ENCODE measurements around the gene UNC13B.
"Not testable (repeated sequence)": the region's sequence is repeated elsewhere in the genome, so short reads cannot be mapped to it uniquely, and the experiment has no call there.

UNC13B gene

GRCh38 chr9:35136866-35137265, 24.9 kb upstream of the UNC13B start:
- Histone ChIP-seq H3K36me3 (ENCODE audit: insufficient read depth, low read length) (no peaks in the 10 kb centered on the region), H3K4me1 (ENCODE audit: control insufficient read depth, insufficient read depth, low read length, unreplicated experiment) (no peaks in the 10 kb centered on the region), H3K27me3 (ENCODE audit: insufficient read depth, low read length) (no peaks in the 10 kb centered on the region), H3K27ac (ENCODE audit: low read depth, low read length) (no peak overlapping the region), H3K4me3 (ENCODE audit: low read depth, low read length) (no peak overlapping the region), H2AFZ (ENCODE audit: low read length, unreplicated experiment) (no peak overlapping the region), H3K79me2 (ENCODE audit: control insufficient read depth, insufficient read depth, low read length, unreplicated experiment) (no peaks in the 10 kb centered on the region)

GRCh38 chr9:35140093-35140492, 21.7 kb upstream of the UNC13B start:
- Histone ChIP-seq H3K4me1 (ENCODE audit: control insufficient read depth, insufficient read depth, low read length, unreplicated experiment) (no peaks in the 10 kb centered on the region), H3K36me3 (ENCODE audit: insufficient read depth, low read length) (no peaks in the 10 kb centered on the region), H3K4me3 (ENCODE audit: low read depth, low read length) (no peak overlapping the region), H3K27me3 (ENCODE audit: insufficient read depth, low read length) (no peaks in the 10 kb centered on the region), H3K79me2 (ENCODE audit: control insufficient read depth, insufficient read depth, low read length, unreplicated experiment) (no peaks in the 10 kb centered on the region), H2AFZ (ENCODE audit: low read length, unreplicated experiment) (peak overlapping the region; percentile 62), H3K27ac (ENCODE audit: low read depth, low read length) (no peak overlapping the region)

GRCh38 chr9:35142037-35142436, 19.8 kb upstream of the UNC13B start:
- no peaks in the 10 kb centered on the region for H3K4me1 ChIP-seq (ENCODE audit: control insufficient read depth, insufficient read depth, low read length, unreplicated experiment)
- H3K27me3 ChIP-seq (ENCODE audit: insufficient read depth, low read length) = no peaks in the 10 kb centered on the region
- H3K27ac ChIP-seq (ENCODE audit: low read depth, low read length) = no peak overlapping the region
- H3K79me2 ChIP-seq (ENCODE audit: control insufficient read depth, insufficient read depth, low read length, unreplicated experiment) = no peaks in the 10 kb centered on the region
- H3K36me3 ChIP-seq (ENCODE audit: insufficient read depth, low read length) = no peaks in the 10 kb centered on the region
- H2AFZ ChIP-seq (ENCODE audit: low read length, unreplicated experiment) = no peak overlapping the region
- no peak overlapping the region for H3K4me3 ChIP-seq (ENCODE audit: low read depth, low read length)

- H3K4me3 ChIP-seq (ENCODE audit: low read depth, low read length); H3K27ac ChIP-seq (ENCODE audit: low read depth, low read length); H3K4me1 ChIP-seq (ENCODE audit: control insufficient read depth, insufficient read depth, low read length, unreplicated experiment); H3K36me3 ChIP-seq (ENCODE audit: insufficient read depth, low read length); H3K27me3 ChIP-seq (ENCODE audit: insufficient read depth, low read length); H2AFZ ChIP-seq (ENCODE audit: low read length, unreplicated experiment); H3K79me2 ChIP-seq (ENCODE audit: control insufficient read depth, insufficient read depth, low read length, unreplicated experiment): not testable (repeated sequence)
Observed at GRCh38 chr9:35147941-35148563, 13.8 kb upstream of the UNC13B start.

- H3K79me2 ChIP-seq (ENCODE audit: control insufficient read depth, insufficient read depth, low read length, unreplicated experiment) = no peaks in the 10 kb centered on the region
- no peaks in the 10 kb centered on the region for H3K36me3 ChIP-seq (ENCODE audit: insufficient read depth, low read length)
- H3K4me1 ChIP-seq (ENCODE audit: control insufficient read depth, insufficient read depth, low read length, unreplicated experiment) = no peaks in the 10 kb centered on the region
- H3K27ac ChIP-seq (ENCODE audit: low read depth, low read length) = no peak overlapping the region
- H3K27me3 ChIP-seq (ENCODE audit: insufficient read depth, low read length) = no peaks in the 10 kb centered on the region; the same call in 1 of the 2 replicates
- no peak overlapping the region for H2AFZ ChIP-seq (ENCODE audit: low read length, unreplicated experiment)
- no peak overlapping the region for H3K4me3 ChIP-seq (ENCODE audit: low read depth, low read length)
Observed at GRCh38 chr9:35152926-35153325, 8.9 kb upstream of the UNC13B start.

- H3K36me3 ChIP-seq (ENCODE audit: insufficient read depth, low read length) = no peaks in the 10 kb centered on the region
- H3K79me2 ChIP-seq (ENCODE audit: control insufficient read depth, insufficient read depth, low read length, unreplicated experiment) = no peaks in the 10 kb centered on the region
- H3K4me3 ChIP-seq (ENCODE audit: low read depth, low read length) = no peak overlapping the region
- H2AFZ ChIP-seq (ENCODE audit: low read length, unreplicated experiment) = no peak overlapping the region
- H3K27me3 ChIP-seq (ENCODE audit: insufficient read depth, low read length) = no peaks in the 10 kb centered on the region; the same call in 1 of the 2 replicates
- no peak overlapping the region for H3K27ac ChIP-seq (ENCODE audit: low read depth, low read length)
- H3K4me1 ChIP-seq (ENCODE audit: control insufficient read depth, insufficient read depth, low read length, unreplicated experiment) = no peaks in the 10 kb centered on the region
Observed at GRCh38 chr9:35156781-35157180, 5.0 kb upstream of the UNC13B start.

GRCh38 chr9:35157836-35158235, 4.0 kb upstream of the UNC13B start:
- not testable (repeated sequence) for H2AFZ ChIP-seq (ENCODE audit: low read length, unreplicated experiment); H3K27me3 ChIP-seq (ENCODE audit: insufficient read depth, low read length); H3K27ac ChIP-seq (ENCODE audit: low read depth, low read length); H3K79me2 ChIP-seq (ENCODE audit: control insufficient read depth, insufficient read depth, low read length, unreplicated experiment); H3K36me3 ChIP-seq (ENCODE audit: insufficient read depth, low read length); H3K4me3 ChIP-seq (ENCODE audit: low read depth, low read length); H3K4me1 ChIP-seq (ENCODE audit: control insufficient read depth, insufficient read depth, low read length, unreplicated experiment)

GRCh38 chr9:35158501-35159280, 3.1 kb upstream of the UNC13B start:
- Histone ChIP-seq H3K79me2 (ENCODE audit: control insufficient read depth, insufficient read depth, low read length, unreplicated experiment) (no peaks in the 10 kb centered on the region), H2AFZ (ENCODE audit: low read length, unreplicated experiment) (no peak overlapping the region), H3K4me1 (ENCODE audit: control insufficient read depth, insufficient read depth, low read length, unreplicated experiment) (peaks cover 6% of the 10 kb centered on the region), H3K36me3 (ENCODE audit: insufficient read depth, low read length) (no peaks in the 10 kb centered on the region), H3K27me3 (ENCODE audit: insufficient read depth, low read length) (no peaks in the 10 kb centered on the region), H3K4me3 (ENCODE audit: low read depth, low read length) (no peak overlapping the region), H3K27ac (ENCODE audit: low read depth, low read length) (no peak overlapping the region)

GRCh38 chr9:35162605-35163315, 951 bp downstream of the UNC13B start:
- no peaks in the 10 kb centered on the region for H3K36me3 ChIP-seq (ENCODE audit: insufficient read depth, low read length)
- peak overlapping the region; percentile 83 for H3K4me3 ChIP-seq (ENCODE audit: low read depth, low read length)
- no peaks in the 10 kb centered on the region for H3K79me2 ChIP-seq (ENCODE audit: control insufficient read depth, insufficient read depth, low read length, unreplicated experiment)
- peak overlapping the region; percentile 66 for H2AFZ ChIP-seq (ENCODE audit: low read length, unreplicated experiment)
- peaks cover 13% of the 10 kb centered on the region for H3K4me1 ChIP-seq (ENCODE audit: control insufficient read depth, insufficient read depth, low read length, unreplicated experiment)
- H3K27ac ChIP-seq (ENCODE audit: low read depth, low read length) = no peak overlapping the region
- H3K27me3 ChIP-seq (ENCODE audit: insufficient read depth, low read length) = no peaks in the 10 kb centered on the region

- Histone ChIP-seq H3K4me3 (ENCODE audit: low read depth, low read length) (peak overlapping the region; percentile 83), H3K27me3 (ENCODE audit: insufficient read depth, low read length) (no peaks in the 10 kb centered on the region), H2AFZ (ENCODE audit: low read length, unreplicated experiment) (no peak overlapping the region), H3K4me1 (ENCODE audit: control insufficient read depth, insufficient read depth, low read length, unreplicated experiment) (peaks cover 13% of the 10 kb centered on the region), H3K79me2 (ENCODE audit: control insufficient read depth, insufficient read depth, low read length, unreplicated experiment) (no peaks in the 10 kb centered on the region), H3K36me3 (ENCODE audit: insufficient read depth, low read length) (no peaks in the 10 kb centered on the region), H3K27ac (ENCODE audit: low read depth, low read length) (no peak overlapping the region)
Observed at GRCh38 chr9:35163413-35163812, 1.6 kb downstream of the UNC13B start.

Data from ACC112 (cell line).